Colonic mucosa (tissue), 4 donors: ENCODE data around the gene ANKRD33B. TPM values are rescaled to one million over a fixed set of nuclear protein-coding genes. Genes with fewer than 3 reads are reported as not detected.
"Not testable (repeated sequence)": the region's sequence is repeated elsewhere in the genome, so short reads cannot be mapped to it uniquely, and the experiment has no call there.

ENCODE experiments used
- DNase-seq: peaks from one replicate; pipeline ENCODE4 v3.0.0-alpha.2; 2020
- H3K27ac ChIP-seq: fragments of 200-600 bp; one replicate; pipeline ENCODE4 v1.8.0; 2021
- H3K27me3 ChIP-seq: fragments of 200-600 bp; one replicate; pipeline ENCODE4 v1.8.0; 2021
- H3K36me3 ChIP-seq: fragments of 200-600 bp; one replicate; pipeline ENCODE4 v1.8.0; 2021
- H3K4me1 ChIP-seq: fragments of 200-600 bp; one replicate; pipeline ENCODE4 v1.8.0; 2021; ENCODE audit warnings: mild to moderate bottlenecking
- H3K4me3 ChIP-seq: fragments of 200-600 bp; one replicate; pipeline ENCODE4 v1.8.0; 2021
- H3K9ac ChIP-seq, 2 donors: one replicate each; pipeline ENCODE4 v1.7.0; 2013; ENCODE audit warnings: control low read depth in 2 of 2, low read depth in 2 of 2, low read length in 2 of 2
- H3K9me3 ChIP-seq: fragments of 200-600 bp; one replicate; pipeline ENCODE4 v1.8.0; 2021
- CTCF ChIP-seq: fragments of 200-600 bp; IDR thresholded peaks from one replicate; pipeline ENCODE4 v1.8.0; 2022; ENCODE audit warnings: antibody characterized with exemption, mild to moderate bottlenecking
- intact Hi-C: fragments of 100-400 bp; cut with DNase I; formaldehyde crosslinking; loops from one replicate; pipeline ENCODE4 v1.14.1; 2022
- total RNA-seq, 2 donors: library from RNA; stranded (reverse); fragmentation: NEBNext Ultra II Directional in 1 of 2; extraction: Animal tissue kit (Norgen Biotek cat#: 25700) in 1 of 2; gene quantifications; one replicate each; pipeline ENCODE4 v1.2.1, GENCODE V29; 2021
- donor health status: healthy.
- donor health status: DM: no; HTN: no; CAD: no.
- donor health status: DM: no; HTN: no; CAD: no.

The ANKRD33B gene
- total RNA-seq = under 1 TPM; 0.47 to 0.66 TPM

GRCh38 chr5:10563945-10564837, at the start of gene ANKRD33B:
ANKRD33B (plus strand) TSS chr5:10564070; CDS start chr5:10564468, 398 bp downstream.
- DNase-seq = peak; percentile 57
- no peak for TF ChIP-seq CTCF
- H3K27ac ChIP-seq = peak within 1 kb of the TSS; percentile 66
- peak within 1 kb of the TSS; percentile 59 for H3K4me3 ChIP-seq
- H3K4me1 ChIP-seq = no peaks in the 10 kb centered on the region
- peaks cover 35% of the 10 kb centered on the region for H3K27me3 ChIP-seq
- H3K36me3 ChIP-seq = no peaks in the 10 kb centered on the region
- no peaks in the 10 kb centered on the region for H3K9me3 ChIP-seq
- intact Hi-C loops = no loop called here
- peak within 1 kb of the TSS; percentile 40 to 69 for H3K9ac ChIP-seq

GRCh38 chr5:10514572-10514971, 49.3 kb upstream of the ANKRD33B start:
- H3K4me1 ChIP-seq, H3K27me3 ChIP-seq, H3K9me3 ChIP-seq, H3K9ac ChIP-seq, DNase-seq, H3K4me3 ChIP-seq, H3K36me3 ChIP-seq, H3K27ac ChIP-seq, intact Hi-C loops: not testable (repeated sequence)

GRCh38 chr5:10515492-10515891, 48.4 kb upstream of the ANKRD33B start:
- intact Hi-C loops = no loop called here
- Histone ChIP-seq H3K36me3 (no peaks in the 10 kb centered on the region), H3K4me3 (no peak overlapping the region), H3K27ac (no peak overlapping the region), H3K27me3 (no peaks in the 10 kb centered on the region), H3K9ac (no peak overlapping the region), H3K9me3 (no peaks in the 10 kb centered on the region), H3K4me1 (no peaks in the 10 kb centered on the region)
- no peak for DNase-seq
- no peak for TF ChIP-seq CTCF

GRCh38 chr5:10518347-10518746, 45.5 kb upstream of the ANKRD33B start:
- Histone ChIP-seq H3K27me3 (no peaks in the 10 kb centered on the region), H3K36me3 (no peaks in the 10 kb centered on the region), H3K9me3 (no peaks in the 10 kb centered on the region), H3K4me3 (no peak overlapping the region), H3K9ac (no peak overlapping the region), H3K27ac (no peak overlapping the region), H3K4me1 (no peaks in the 10 kb centered on the region)
- intact Hi-C loops = no loop called here
- DNase-seq = no peak
- no peak for TF ChIP-seq CTCF

GRCh38 chr5:10519729-10520128, 44.1 kb upstream of the ANKRD33B start:
- Histone ChIP-seq H3K27ac (no peak overlapping the region), H3K4me1 (no peaks in the 10 kb centered on the region), H3K27me3 (no peaks in the 10 kb centered on the region), H3K9ac (no peak overlapping the region), H3K4me3 (no peak overlapping the region), H3K9me3 (no peaks in the 10 kb centered on the region), H3K36me3 (no peaks in the 10 kb centered on the region)
- intact Hi-C loops = no loop called here
- no peak for TF ChIP-seq CTCF
- DNase-seq = no peak

GRCh38 chr5:10520706-10521105, 43.2 kb upstream of the ANKRD33B start:
- intact Hi-C loops = no loop called here
- no peak overlapping the region for H3K27ac ChIP-seq
- no peak for TF ChIP-seq CTCF

More at GRCh38 chr5:10520706-10521105, 43.2 kb upstream of the ANKRD33B start:
- H3K27me3 ChIP-seq = no peaks in the 10 kb centered on the region
- no peaks in the 10 kb centered on the region for H3K9me3 ChIP-seq
- H3K9ac ChIP-seq = no peak overlapping the region
- H3K4me1 ChIP-seq = no peaks in the 10 kb centered on the region
- no peak for DNase-seq
- no peaks in the 10 kb centered on the region for H3K36me3 ChIP-seq
- no peak overlapping the region for H3K4me3 ChIP-seq
